Inflammatory macrophage treated with lipopolysaccharide for 4 hours (primary cell): Measurements from ENCODE around the gene SLC52A3.
A peak's percentile ranks its signal among the peaks of the same experiment; 100 is the strongest.

Experiments used
- DNase-seq: peaks from one replicate; pipeline ENCODE4 v3.0.0-alpha.2; 2020

Gene SLC52A3

DNA sequence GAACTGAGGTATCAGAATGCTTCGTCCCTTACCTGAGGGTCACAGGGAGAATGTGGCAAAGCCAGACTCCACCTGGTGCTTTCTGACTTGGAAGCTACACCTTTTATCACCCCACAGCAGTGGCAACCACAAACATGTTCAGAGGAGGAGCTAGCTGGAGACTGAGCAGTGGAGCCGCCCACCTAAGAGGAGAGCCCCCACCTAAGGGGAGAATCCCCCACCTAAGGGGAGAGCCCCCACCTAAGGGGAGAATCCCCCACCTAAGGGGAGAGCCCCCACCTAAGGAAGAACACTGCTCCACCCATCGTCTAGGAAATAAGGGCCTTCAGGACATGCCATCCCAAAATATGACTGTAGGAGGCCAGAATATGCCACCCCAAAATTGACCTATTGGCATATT lies 4.0 kb downstream of the SLC52A3 start:
- DNase-seq, result no peak

DNA sequence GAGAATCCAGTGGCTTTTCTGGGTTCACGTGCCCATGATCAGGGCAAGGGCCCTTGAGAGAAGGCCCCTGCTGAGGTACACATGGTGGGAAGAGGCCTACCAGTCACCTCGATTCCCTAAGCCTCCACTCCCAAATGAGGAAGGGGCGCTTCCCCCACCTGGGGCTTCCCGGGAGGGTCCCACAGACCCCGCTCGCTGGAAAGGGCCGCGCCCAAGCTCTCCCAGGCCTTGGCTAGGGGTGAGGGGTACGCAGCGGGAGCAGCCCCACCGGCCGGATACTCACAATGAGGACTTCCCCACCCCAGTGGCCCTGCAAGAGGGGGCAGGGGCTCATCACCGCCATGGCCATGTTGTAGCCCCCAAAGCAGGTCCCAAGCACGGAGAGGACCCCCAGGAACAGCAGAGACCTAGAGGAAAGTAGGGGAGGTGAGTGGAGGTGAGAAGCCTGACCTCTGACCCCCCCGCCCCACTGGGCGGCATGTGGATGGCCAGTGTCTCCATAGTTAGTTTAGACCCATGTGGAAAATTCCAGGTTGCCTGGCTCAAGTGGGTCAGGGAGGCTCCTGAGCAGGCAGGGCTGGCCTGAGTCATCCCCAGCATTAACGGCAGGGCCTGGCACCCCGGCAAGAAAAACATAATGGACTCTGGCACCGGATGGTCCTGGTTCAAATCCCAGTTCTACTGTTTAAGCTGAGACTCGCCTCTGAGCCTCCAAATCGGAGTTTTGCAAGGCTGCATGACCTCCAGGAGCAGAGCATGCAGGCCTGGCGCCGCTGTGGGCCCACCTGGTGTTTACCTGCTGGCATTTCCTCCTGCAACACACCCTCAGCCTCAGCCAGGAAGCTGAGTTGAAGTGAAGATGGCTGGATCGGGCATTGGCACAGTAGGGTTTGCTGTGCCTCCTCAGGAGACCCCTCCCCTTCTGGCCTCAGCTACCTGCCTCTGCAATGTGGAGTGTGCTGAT lies 6.6 kb downstream of the SLC52A3 start:
- no peak for DNase-seq

DNA sequence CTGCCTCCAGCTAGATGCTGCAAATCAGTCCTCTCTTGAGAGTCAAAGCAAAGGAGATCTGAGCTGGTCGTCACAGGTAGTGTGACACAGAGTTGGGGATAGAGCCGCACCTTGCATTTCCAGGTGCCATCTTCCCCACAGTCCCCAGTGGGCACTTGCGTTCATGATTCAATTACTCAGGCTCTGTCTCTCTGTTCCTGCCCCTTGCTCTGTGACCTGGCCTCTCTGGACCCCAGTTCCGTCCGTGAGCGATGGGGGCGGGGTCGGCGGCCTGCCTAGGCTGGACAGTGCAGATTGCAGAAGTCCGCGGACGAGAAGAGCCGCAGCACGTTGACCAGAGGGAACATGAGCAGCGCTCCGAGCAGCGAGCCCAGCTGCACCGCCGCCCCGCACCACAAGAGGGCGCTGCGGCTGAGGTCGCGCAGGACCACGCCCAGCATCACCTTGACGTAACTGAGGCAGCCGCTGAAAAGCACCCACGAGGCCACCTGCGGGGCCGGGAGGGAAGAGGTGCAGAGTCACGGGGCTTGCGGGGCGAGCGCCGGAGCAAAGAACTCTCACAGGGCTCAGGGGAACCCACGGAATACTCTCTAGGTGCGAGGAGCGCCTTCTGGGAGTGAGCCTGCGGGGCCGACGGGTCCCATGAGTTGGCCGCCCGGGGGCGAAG lies 7.4 kb downstream of the SLC52A3 start:
- DNase-seq, result peak; percentile 5

DNA sequence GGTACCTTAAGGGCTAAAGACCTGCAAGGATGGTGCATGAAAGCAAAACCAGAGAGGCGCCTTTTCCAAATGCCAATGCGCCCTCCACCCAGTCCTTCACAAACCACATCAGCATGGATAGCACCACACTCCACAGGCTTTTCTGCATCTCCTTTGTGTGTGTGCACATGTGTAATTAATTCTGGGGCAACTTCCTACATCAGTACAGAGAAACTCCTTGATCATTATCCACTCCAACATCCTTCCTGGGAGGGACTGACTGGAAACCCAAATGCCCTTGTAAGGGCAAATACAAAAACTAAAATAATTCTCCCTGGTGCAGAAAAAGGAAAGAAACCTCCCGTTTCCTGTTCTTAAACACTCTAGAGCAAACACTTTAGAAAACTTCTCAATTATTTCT lies 10.8 kb downstream of the SLC52A3 start:
- DNase-seq, result no peak

DNA sequence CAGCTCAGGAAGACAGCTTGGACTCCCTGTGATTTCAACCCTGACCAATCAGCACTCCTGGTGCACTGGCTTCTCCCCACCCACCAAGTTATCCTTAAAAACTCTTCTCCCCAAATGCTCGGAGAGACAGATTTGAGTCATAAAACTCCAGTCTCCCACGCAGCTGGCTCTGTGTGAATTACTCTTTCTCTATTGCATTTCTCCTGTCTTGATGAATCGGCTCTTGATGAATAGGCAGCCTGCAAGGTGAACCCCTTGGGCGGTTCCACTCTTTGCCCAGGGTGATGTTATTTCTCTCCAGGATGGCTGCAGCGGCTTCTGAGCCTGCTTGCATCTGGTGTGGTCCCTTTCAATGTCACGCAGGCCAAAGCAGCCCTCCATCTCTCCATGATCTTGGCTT lies 12.4 kb downstream of the SLC52A3 start:
- no peak for DNase-seq

DNA sequence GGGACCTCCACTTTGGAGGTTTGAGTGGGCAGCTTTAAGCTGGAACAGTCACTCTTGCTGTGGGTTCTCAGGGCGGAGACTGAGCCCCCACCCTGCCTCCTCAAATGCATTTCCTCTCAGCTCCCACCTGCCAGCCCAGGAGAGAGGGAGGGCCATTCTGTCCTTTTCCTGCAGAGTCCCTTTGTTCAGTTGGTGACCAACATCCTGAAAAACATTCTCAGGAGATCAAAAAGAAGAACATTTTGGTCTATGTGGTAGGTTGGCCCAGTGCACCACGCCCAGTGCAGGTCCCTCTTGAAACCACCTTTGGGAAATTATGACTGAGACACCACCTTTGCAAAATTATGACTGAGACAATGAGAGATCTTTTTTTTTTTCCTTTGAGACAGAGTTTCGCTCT lies 13.4 kb downstream of the SLC52A3 start:
- DNase-seq, result no peak

DNA sequence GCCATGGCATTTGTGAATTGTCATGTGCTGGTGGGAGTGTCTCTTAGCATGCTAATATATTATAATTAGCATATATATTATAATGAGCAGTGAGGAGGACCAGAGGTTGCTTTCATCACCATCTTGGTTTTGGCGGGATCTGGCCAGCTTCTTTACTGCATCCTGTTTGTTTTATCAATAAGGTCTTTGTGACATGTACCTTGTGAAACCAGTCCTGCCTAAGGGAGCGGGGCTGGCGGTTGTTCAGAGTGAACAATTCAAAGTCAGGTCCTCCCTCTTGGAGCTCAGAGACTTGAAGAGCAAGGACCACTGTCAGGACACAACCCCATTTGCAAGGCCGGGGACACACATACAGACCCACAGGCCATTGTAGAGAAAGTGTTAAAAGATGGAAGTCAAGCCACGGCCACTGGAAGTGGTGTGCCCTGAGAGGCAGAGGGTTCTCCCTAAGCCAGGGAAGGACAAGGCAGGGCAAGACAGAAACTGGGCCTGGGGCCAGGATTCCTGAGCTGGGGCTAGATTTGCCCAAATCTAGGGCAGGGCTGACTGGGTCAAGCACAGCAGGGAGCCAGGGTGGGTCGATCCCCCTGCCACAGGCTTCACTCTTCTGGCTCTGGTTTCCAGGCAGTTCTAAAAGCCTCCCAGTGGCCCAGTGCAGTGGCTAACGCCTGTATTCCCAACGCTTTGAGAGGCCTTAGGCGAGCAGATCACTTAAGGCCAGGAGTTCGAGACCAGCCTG lies 14.2 kb downstream of the SLC52A3 start:
- no peak for DNase-seq

DNA sequence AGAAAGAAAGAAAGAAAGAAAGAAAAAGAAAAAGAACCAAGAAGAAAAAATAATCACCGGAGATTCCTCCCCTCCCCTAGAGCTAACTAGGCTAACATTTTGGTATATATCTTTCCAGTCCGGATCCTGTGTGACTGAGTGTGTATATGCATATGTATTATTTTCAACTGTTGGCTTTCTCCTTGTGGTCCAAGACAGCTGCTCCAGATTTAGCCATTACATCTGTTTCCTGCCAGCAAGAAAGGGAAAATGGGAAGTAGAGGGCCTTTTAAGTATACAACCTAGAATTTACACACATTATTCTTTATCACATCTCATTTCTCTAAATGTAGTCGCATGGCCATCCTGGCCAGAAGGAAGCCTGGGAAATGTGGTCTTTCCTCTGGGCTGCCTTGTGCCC lies 15.2 kb downstream of the SLC52A3 start:
- no peak for DNase-seq

DNA sequence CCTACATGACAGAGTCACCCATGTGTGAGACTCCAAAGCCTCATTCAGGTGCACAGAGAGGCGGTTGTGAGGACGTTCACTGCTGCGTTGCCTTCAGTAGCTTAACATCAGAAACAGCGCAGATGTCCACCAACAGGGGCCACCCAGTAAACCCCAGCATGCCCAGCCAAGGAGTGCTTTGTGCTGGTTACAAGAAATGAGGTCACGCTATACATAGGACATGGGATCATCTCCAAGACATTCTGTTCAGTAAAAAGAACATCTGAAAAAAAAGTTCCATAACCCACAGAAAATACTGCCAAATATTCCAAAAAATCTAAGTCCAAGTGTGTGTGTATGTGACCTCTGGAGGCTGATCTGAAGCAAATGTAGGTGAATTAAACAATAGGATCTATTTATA lies 16.0 kb downstream of the SLC52A3 start:
- no peak for DNase-seq

DNA sequence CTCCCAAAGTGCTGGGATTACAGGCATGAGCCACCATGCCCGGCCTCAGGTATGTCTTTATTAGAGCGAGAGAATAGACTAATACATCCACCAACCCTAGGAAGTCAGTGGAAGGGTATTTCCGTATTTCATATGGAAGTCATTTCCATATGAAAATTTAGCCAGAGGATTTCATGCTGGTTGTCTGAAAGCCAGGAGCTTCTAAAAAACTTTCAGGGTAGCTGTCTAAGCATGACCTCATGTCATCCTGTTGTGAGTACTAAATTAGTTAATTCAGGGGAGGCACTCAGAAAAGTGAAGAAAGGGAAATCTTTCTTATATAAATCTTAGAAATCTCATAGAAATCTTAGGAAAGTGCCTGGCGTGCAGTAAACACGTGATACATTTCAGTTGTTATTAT lies 16.5 kb downstream of the SLC52A3 start:
- DNase-seq, result no peak

DNA sequence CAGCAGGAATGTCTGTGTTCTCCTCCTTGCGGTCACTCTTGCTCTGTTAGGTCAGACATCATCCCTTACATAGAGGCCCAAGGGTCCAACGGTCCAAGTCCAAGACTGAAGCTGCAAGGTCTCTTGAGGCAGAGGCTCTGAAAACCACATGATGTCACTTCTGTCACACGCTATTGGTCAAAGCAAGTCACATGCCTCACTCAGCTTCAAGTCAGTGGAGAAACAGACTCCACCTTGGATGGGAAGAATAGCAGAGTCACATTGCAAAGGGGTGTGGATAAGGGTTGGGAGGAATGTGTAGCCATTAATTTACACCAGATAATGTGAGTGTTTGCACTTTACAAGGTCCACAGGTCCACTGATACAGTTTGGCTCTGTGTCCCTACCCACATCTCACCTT lies 17.5 kb downstream of the SLC52A3 start:
- no peak for DNase-seq

DNA sequence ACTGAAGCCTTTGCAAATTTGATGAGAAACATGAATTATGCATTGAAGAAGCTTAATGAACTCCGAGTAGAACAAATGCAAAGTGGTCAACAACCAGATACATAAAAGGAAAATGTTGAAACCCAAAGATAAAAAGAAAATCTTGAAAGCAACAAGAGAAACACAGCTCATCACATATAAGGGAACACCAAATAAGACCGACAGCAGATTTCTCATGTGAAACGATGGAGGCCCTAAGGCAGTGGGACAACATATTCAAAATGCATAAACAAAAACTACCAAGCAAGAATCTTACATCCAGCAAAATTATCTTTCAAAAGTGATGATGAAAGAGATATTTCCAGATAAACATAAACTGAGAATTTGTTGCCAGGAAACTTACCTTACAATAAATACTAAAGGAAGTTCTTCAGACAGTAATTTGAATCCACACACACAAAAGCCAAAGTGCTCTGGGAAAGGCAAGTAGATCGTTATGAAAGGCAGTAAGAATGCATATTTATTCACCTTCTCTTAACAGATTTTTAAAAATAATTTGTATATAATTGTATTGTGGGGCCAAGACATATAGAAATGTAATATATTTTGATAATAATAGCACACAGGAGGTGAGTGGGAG lies 22.5 kb downstream of the SLC52A3 start:
- DNase-seq, result no peak

DNA sequence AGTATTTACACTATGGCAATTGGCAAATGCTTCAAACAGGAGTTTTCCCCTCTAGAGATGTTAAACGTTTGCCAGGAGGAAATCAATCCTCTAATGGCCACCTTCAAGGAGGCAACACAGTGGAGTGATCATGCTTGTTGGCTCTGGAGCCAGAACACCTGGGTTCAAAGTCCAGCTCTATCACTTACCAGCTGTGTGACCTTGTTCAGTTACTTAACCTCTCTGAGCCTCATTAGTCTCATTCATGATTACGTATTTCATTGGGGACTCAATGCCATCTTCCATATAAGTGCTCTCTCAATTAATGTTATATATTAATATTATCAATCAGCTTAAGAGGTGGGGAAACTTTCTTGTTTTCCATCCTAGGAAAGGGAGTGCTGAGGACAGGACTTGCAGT lies 26.1 kb downstream of the SLC52A3 start:
- DNase-seq, result no peak

DNA sequence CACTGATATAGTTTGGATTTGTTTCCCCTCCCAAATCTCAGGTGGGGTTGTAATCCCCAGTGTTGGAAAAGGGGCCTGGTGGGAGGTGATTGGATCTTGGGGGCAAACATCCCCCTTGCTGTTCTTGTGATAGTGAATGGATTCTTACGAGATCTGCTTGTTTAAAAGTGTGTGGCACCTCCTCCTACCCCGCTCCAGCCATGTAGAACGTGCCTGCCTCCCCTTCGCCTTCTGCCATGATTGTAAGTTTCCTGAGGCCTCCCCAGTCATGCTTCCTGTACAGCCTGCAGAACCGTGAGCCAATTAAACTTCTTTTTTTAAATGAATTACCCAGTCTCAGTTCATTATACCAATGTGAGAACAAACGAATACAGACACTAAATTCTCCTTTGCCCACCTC lies 26.7 kb downstream of the SLC52A3 start:
- no peak for DNase-seq

DNA sequence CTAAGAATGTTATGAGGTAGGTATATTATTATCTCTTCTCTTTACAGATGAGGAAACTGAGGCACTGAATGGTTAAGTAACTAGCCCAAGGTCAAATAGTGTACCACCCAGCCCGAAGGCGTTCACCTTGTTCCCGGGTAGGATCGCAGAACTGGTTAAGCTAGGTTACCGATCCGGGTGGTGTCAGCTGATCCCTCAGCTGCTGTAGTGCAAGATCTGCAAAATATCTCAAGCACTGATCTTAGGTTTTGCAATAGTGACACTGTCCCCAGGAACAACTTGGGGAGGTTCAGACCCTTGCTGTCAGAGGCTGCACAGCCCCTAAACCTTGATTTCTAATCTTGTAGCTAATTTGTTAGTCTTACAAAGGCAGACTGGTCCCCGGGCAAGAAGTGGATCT lies 28.1 kb downstream of the SLC52A3 start:
- no peak for DNase-seq

DNA sequence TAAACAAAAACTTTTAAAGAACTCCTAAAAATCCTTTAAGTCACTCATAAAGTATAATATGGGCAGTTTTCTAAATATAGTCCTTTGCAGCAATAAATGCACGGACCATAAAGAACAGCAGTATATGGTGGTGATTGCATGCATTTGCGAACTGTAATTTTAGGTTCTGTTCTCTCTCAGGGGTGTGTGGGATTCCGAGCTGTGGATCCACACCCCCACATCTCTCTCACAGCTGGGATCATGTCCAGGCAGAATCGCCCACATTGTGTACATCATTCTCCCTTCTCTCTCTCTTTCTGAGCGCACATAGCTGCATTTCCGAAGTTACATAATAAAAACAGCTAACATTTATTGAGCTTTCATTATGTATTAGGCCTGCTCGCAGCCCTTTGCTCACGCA lies 28.6 kb downstream of the SLC52A3 start:
- no peak for DNase-seq

DNA sequence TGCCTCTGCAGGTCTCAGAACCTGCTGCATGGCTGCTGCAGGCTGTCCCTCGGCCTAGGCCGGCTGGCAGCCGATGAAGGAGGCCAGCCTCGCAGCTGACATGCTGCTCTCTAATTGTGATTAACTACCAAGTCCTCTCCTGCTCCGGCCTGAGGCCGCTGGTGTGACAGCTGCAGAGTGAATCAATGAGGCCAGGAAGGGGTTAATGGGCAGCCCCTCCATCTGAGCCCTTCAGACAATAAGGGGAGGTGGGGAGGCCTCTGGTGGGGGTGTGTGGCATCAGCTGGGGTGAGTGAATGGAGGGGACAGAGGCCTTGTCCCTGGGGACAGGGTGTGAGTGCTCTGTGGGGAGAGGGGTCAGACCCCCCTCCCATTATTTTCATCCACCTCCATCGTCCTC lies 34.4 kb downstream of the SLC52A3 start:
- no peak for DNase-seq

DNA sequence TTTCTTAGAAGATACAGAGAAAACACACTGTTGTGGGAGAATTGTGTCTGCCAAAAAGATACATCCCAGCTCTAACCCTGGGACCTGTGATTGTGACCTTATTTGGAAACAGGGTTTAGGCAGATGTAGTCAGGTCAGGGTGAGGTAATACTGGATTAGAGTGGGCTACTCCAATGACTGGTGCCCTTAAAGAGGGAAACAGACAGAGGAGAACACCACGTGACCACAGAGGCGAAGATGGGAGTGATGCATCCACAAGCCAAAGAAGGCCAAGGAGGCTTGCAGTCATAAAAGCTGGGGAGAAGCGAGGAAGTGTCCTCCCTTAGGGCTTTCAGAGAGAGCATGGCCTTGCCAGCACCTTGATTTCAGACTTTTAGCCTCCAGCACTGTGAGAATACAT lies 35.6 kb downstream of the SLC52A3 start:
- DNase-seq, result no peak

DNA sequence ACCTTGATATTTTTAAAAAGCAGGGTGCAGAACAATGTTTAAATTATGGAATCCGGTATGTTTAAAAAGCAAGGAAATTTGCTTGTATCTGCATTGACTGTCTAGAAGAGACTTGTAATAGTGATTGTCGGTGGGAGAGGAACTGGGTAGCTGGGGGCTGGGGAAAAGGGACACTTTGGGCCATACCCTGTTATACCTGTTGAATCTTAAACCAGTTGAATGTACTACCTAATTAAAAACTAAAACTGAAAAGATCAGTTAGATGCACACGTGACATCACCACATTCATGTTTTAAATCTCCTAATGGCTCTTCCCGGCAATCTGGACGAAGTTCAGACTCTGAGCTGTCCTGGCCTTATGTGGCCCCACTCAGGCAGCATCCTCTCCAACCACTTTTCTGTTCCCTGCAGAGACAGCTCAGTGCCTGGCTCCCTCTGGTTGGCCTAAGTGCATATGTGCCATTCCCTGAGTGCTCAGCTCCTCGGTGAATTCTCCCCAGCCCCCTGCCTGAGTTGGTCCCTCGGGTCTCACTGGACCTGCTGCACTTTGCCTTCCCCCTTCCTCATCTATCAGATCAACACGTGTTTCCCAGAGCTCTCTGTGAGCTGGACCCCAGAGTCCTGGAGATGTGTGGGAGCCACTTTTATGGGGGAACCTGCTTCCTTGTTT lies 36.3 kb downstream of the SLC52A3 start:
- DNase-seq, result no peak

DNA sequence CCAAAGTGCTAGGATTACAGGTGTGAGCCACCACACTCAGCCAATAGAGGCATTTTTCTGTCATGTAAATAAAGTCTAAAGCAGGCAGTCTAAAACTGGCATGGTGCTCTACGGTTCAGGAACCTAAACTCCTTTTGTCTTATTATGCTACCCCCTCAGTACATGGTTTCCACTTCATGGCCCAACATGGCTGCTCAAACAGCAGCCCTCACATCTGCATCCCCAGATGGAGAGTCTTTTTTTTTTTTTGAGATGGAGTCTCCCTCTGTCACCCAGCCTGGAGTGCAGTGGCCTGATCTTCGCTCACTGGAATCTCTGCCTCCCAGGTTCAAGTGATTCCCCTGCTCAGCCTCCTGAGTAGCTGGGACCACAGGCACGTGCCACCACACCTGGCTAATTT lies 38.3 kb downstream of the SLC52A3 start:
- DNase-seq, result no peak

DNA sequence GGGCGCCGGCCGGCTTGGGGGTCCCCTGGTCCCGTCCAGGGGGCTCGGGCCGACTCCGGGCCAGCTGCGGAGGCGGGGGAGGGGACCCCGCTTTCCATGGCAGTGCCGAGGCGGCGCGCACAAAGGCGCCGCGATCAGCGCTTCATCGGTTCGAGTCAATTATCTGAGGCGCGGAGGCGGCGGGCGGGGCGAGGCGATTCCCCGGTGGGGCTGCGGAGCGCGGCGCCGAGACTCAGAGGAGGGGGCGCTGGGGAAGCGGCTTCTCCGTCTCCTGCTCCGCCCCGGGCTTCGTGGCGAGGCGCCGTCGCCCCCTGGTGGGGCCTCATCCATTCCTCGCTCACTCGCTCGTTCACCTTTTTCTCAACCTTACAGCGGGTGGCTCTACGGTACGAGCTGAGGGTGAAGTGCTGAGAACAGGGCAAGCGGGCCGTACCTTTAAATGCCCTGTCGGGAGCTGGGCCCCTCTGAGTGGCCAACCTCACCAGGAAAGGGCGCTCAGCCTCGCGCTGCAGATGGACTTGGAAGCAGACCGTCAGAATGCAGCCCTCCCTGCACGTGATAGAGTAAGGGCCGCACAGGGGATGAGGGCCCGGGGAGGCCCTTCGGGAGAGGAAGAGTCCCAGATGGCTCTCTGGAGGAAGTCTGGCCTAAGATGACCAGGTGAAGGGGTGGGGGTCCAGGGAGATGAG lies 39.9 kb downstream of the SLC52A3 start:
- DNase-seq, result peak; percentile 47

DNA sequence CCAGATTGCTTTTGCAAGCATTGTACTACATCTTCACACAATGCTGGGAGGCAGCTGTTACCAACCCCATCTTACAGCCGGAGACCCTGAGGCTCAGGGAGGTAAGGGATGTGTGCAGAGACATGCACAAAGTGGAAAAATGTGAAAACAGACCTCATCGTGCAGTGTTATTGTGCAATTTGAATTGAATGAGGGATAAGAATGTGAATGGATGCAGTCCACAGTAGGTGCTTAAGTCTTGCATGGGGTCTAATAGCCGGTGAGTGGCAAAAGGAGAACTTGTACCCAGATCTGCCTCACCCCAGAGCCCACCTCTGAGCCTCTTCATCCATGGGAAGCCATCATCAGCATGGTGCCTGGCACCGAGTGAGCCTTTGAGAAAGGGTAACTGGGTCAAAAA lies 42.1 kb downstream of the SLC52A3 start:
- no peak for DNase-seq
